Stimulated activated CD8-positive, alpha-beta memory T cell treated with anti-CD3 and anti-CD28 coated beads, Interleukin-7, amount 100 ng/mL, for 24 hours (primary cell): ENCODE results near the gene ZNF248.
"Not testable (repeated sequence)": the region's sequence is repeated elsewhere in the genome, so short reads cannot be mapped to it uniquely, and the experiment has no call there.

Experiments
- DNase-seq: peaks from one replicate; pipeline ENCODE4 v3.0.0-alpha.2; 2020; ENCODE audit warnings: low read depth

ZNF248 gene

DNA sequence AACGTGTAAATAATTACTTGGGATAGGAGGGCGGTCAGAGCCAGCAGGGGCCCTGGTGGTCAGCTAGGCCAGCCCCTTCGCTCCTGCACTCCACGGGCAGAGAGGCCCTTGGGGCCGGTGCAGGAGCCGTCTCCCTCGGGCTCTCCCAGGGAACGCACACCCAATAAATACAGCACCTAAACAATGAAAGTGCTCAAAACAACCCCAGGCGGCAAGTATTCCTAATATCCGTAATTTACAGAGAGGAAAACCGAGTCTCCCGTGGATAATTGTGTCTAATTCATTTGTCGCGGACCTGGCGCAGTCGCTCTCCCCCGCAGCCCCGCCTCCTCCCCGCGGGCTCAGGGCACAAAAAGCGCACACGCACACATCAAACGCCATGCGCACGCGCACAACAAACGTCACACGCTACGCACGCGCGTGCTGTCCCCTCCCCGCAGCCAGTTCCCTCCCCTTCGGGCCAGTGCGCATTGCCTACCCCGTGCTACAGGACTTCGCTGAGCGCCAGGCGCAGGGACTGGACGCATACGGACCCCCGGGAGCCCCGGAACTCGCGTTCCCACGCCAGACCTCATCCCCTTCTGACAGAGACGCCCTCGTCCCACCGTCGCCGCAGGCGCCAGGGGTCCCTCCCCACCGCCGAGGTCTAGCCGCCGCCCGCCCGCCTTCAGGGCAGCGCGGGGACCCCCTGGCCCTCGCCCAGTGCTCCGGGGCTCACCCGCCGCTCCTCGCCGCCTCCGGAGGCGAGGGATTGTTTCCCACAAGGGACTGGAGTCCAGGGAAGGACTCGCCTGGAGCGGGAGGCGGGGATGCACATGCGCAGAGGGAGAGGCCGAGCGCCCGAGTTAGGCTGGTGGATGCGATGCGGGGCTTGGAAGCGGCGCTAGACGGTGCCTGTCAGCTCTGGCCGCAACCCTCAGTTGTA, at the start of gene ZNF248:
Gene ZNF248 (minus strand): TSS at position 324 of the 925 bp plus-strand sequence. CDS start 1,300 bp downstream, outside the sequence.
- DNase-seq = peak; percentile 87

- no peak for DNase-seq
Observed at GRCh38 chr10:37906382-37906781, 49.0 kb upstream of the ZNF248 start.

DNA sequence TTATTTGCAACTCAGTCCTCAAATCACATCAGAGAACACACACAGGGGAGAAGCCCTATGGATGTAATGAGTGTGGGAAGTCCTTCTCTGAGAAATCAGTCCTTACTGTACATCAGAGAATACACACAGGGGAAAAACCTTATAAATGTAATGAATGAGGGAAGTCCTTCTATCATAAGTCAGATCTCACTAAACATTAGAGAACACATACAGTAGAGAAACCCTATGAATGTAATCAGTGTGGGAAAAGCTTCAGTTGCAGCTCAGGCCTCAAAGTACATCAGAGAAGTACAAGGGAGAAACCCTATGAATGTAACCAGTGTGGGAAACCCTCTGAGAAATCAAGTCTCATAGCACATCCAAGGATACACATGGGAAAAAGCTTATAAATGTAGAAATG, 39.0 kb upstream of the ZNF248 start:
- no peak for DNase-seq

DNA sequence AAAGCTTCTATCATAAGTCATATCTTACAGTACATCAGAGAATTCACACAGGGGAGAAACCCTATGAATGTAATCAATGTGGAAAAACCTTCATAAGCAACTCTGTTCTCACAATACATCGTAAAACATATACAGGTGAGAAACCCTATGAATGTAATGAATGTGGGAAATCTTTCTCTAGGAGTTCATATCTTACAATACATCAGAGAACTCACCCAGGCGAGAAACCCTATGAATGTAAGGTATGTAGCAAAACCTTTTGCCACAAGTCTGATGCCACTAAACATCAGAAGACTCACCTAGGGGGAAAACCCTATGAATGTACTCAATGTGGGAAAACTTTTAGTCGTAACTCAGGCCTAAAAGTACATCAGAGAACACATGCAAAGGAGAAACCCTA, 38.3 kb upstream of the ZNF248 start:
- no peak for DNase-seq

DNA sequence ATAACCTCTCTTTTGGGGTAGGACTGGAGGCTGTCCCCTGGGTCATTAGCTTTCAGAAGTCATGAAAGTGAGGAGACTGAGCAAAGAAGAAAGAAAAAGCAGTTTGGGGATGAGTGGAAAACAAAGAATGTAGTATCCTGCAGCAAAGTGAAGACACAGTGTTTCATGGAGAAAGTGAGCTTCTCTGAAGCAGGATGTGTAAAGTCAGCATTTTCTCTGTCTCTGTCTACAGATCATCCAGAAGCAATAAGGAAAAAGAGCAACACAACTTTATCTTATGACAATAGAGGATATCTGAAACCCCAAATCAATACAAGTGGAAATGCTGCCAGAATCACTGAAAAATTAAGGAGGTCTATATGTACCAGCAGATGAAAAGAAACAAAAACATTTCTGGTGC, 28.4 kb upstream of the ZNF248 start:
- DNase-seq = no peak

DNA sequence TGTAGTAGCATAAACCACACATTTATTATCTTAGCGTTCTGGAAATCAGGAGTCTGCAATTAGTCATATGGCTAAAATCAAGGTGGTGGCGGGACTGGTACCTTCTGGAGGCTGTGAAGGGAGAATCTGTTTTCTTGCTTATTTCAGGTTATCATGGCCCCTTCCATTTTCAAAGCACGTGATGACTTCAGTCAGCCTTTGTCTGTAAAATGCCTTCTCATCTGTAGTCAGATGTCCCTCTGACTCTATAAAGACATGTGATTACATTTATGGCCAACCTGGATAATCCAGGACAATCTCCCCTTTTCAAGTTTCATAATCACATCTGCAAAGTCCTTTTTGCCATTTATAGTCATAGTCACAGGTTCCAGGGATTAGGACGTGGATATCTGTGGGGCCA, 15.5 kb upstream of the ZNF248 start:
- DNase-seq = no peak

GRCh38 chr10:37872283-37872682, 14.9 kb upstream of the ZNF248 start:
- no peak for DNase-seq

GRCh38 chr10:37871568-37872251, 14.3 kb upstream of the ZNF248 start:
- no peak for DNase-seq

DNA sequence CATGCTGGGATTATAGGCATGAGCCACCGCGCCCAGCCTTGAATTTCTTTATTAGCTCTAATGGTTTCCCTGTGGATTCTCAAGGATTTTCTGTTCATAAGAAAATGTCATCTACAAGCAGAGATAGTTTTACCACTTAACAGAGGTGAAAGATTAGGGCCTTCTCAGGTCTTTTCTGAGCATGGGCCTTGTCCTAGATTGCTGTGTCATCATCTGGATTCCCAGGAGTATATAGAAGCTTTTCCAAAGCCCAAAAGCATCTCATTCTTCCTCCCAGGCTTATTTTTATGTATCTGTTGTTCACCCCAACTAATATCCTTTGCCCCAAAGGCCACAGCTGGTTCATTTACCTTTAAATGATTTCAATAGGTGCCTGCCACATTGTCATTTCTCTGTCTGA, 13.7 kb upstream of the ZNF248 start:
- DNase-seq = no peak

GRCh38 chr10:37868796-37869195, 11.4 kb upstream of the ZNF248 start:
- no peak for DNase-seq

DNA sequence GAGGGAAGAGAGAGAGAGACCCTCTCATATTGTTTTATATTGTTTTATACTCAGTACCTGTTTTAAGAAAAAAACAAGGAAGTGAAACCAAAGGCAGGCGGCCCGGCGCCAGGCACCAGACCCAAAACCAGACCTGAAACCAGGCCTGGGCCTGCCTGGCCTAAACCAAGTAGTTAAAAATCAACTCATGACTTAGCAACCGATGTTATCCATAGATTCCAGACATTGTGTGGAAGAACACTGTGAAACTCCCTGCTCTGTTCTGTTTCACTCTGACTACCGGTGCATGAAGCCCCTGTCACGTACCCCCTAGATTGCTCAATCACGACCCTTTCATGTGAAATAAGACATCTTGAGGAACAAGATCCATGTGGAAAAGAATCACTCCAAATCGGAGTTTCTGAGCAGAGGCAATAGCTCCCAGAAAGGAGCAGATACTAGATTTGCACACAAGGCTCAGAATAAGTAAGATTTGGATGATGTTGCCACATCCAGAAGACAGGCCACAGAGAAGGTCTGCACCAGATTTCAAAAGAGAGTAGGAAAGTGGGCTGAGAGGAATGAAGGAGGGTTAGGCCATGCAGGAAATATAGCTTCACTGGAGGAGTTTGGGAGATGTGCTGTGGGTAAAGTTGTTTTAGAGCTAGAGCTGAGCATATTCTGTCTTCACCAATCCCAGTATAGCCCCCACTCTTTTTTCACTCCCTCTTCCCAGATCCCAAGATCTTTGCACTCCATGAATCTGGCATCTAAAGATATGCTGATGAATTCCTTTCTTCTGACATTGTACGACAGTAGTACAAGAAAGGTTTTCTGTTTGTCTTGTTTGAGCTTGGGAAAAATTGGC, 8.8 kb upstream of the ZNF248 start:
- DNase-seq = no peak

DNA sequence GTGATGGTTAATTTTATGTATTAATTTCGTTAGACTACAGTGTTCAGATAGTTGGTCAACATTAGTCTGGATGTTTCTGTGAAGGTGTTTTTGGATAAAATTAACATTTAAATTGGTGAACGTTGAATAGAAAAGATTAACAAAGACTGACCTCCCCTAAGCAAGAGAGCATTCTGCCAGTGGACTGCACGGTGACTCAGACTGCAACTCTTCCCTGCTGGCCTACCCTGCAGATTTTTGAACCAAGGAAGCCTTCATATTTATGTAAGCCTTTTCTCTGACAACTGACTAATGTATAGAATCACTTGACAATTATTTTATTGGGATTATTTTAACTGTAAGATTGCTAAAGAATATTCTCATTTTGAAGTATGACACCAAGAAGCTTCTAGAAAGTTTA, 7.9 kb upstream of the ZNF248 start:
- DNase-seq = no peak

GRCh38 chr10:37860494-37861190, 3.2 kb upstream of the ZNF248 start:
- DNase-seq = no peak

GRCh38 chr10:37859270-37859669, 1.9 kb upstream of the ZNF248 start:
- not testable (repeated sequence) for DNase-seq

DNA sequence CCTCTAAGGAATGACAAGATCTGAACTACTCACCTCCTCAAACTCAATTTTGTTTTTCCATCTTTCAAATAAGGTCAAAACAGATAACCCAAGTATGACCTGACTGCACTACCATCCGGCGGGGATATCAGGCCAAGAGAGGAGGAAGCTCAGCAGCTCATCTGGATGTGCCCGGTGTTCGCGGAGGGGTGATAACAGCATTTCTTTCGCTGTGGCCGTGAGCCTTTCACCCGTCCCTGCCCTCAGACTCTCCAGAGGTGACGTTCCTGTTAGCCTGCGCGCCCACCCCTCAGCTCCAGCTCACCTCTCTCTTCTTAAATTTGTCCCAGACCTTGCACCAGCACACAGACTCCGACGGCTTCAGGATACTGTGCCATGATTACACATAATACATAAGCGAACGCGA, 526 bp downstream of the ZNF248 start:
- peak; percentile 3 for DNase-seq

DNA sequence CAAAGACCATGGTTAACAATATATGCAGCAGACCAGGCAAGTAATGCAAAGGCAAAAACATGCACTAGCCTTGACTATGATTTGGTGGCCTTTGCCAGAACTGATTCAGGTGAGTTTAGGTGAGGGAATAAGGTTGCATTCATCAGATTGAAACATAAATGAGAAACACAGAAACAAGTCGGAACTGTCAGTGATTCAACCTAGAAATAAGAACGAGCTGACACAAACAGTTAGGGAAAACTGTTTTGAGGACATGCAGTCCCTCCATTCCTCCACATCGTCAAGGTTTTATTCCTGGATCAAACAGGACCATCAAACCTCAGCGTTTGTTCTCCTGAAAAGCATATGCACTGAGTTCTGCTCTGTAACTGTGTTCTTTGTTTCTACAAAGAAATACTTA, 1.8 kb downstream of the ZNF248 start:
- no peak for DNase-seq

DNA sequence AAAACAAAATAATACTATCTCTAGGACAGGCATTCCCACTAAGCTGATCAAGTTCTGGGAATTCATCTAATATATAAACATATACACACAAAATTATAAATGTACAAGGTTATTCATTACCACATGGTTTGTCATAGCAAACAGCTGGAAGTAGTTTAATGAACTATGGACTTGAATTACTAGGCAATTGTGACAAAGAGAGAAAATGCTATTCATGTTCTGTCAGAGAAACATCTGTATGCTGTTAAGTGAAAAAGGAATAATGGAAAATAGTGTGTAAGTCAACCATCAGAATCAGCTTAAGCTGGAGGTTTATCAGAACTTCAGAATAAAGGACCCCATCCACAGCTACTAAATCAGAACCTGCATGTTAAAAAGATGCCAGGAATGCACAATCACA, 2.8 kb downstream of the ZNF248 start:
- no peak for DNase-seq

DNA sequence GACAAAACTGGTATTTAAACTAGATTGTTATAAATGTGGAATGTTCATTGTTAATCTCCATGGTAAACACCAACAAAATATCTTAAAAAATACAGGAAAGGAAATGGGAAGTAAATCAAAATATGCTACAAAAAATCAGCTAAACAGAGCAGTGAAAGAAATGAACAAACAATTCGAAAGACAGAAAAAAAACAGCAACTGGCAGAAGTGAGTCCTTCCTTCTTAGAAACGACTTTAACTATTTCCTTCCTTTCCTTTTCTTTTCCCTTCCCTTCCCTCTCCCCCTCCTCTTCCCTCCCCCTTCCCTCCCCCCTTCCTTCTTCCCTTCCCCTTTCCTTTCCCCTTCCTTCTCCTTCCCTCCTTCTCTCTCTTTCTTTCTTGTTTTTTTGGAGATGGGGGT, 12.8 kb downstream of the ZNF248 start:
- DNase-seq = no peak

- DNase-seq = no peak
Observed at GRCh38 chr10:37839243-37839642, 18.2 kb downstream of the ZNF248 start.

GRCh38 chr10:37831495-37832333, 25.7 kb downstream of the ZNF248 start:
- no peak for DNase-seq

- no peak for DNase-seq
Observed at GRCh38 chr10:37826806-37827205, 30.6 kb downstream of the ZNF248 start.
